ENCODE measurements around the gene IRAG1.

The IRAG1 gene

DNA sequence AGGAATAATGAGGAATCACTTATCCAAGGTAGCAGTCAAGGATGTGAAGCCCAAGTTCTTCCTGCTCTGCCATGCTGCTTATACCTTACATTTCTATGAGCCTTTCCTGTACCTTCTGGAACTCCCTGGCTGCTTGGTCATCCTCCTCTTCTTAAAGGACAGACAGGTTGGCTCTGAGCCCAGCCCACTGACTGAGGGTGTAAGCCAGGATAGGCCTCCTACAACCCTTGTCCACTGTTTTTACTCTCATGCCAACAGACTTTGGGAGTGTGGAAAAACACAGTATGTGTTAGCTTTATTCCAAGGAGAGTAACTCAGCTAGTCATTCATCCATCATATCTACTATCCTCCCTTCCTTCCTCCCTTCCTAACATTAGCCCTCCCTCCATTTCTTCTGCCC is 47.5 kb downstream of the IRAG1 start:
- DNase-seq (ENCODE audit: low spot score): no peak

DNA sequence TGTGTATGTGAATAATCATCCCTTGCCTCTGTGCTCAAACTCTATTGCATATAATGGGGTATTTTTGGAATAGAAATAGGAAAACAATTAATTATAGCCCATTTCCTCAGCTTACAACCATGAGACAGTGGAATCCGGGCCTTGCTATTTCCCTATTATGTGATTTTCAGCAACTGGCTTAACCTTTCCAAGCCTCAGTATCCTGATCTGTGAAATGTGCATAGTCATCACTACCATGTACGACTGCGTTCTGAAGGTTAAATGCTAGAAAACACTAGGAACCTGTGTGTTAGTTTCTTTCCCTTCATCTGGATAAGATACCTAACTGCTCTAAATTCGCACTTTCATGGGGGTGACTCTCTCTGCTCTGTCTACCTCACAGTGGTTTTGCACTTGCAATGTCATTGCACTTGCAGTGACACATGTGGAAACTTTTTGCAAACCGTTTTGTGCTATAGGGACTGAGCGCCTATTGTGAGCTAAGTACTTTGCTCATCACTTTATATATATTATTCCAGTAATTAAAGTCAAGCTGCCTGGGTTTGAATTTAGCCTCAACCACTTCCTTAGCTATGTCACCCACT is 48.3 kb downstream of the IRAG1 start:
- DNase-seq (ENCODE audit: low spot score): no peak

Data from cerebellar cortex (tissue), 1 donor.